ENCODE measurements around the gene BICDL1.

The BICDL1 gene

GRCh38 chr12:120101182-120101581 lies 112.1 kb downstream of the BICDL1 start:
- DNase-seq (ENCODE audit: low read depth) = no peak

- no peak for DNase-seq (ENCODE audit: low read depth)
These were observed 112.6 kb downstream of the BICDL1 start for GRCh38 chr12:120101617-120102016.

GRCh38 chr12:120102189-120103043 lies 113.4 kb downstream of the BICDL1 start:
- DNase-seq (ENCODE audit: low read depth) = no peak

DNA sequence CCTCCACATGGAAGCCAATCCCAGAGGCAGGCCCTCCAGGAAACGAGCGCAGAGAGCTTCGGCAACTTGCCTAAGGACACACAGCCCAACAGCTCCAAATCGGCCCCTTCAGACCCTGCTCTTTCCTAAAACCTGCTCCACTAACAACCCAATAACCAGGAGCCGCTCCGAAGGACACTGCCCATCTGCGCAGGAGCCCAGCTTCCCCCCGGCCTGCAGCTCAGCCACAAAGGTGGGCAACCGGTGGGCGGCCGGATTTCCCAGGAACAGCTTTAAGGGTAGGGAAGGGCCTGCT lies 114.0 kb downstream of the BICDL1 start:
- DNase-seq (ENCODE audit: low read depth) = no peak

GRCh38 chr12:120103371-120103770 lies 114.3 kb downstream of the BICDL1 start:
- no peak for DNase-seq (ENCODE audit: low read depth)

DNA sequence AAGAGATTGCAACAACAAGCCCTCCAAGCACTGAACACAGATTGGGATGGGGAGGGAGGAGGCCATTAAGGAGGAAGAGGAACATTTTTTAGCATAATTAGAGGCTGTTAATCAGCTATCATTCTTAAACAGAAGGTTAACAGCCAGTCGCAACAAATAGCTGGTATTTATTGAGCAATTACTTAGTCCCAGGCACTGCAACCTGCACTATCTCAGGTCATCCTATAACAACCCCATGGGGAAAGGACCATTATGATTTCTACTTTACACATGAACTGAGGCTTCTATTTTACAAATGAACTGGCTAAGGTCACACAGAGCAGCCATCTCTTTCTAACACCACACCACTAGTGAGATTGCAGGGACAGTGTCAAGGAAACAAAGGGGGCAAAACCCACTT lies 117.1 kb downstream of the BICDL1 start:
- DNase-seq (ENCODE audit: low read depth) = no peak

- no peak for DNase-seq (ENCODE audit: low read depth)
These were observed 120.7 kb downstream of the BICDL1 start for GRCh38 chr12:120109570-120110267.

DNA sequence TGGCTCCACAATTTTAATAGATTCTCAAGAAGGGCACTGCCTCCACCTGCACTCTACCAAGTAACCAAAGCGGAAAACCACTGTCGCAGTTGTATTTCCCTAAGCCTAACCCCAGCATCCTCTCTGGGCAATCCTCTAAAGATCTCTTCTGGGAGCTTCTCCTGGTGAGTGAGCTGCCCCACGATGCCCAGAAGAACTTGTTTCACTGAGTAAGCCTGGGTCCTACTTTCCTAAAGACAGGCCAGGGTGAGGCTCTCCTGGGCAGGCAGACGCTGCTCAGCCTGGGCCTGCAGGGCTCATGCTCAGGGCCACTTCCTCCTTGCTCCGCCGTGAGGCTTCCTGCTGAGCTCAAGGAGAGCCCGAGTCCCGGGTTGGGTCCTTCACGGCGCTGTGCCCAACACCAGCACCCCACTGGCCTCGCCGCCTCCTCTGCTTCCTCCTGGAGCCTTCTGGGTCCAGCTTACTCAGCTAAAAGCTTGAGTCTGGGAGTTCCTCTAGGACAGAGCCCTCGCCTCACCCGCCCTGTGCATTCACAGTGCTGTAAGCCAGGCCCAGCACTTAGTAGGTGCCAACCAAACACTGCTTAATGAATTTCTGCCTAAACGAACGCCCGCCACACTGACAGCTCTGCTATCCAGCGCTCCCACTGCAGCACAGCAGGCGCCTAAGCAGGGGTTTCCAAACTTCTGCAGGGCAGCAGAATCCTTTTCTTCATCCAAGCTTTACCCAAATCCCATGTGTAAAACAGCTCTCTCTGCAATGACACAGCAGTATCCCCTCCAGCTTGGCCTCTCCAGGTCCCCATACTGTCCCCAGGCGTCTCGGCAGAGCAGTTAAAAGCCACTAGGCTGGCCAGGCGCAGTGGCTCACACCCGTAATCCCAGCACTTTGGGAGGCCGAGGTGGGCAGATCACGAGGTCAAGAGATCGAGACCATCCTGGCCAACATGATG lies 121.8 kb downstream of the BICDL1 start:
- no peak for DNase-seq (ENCODE audit: low read depth)

GRCh38 chr12:120115066-120115465 lies 126.0 kb downstream of the BICDL1 start:
- DNase-seq (ENCODE audit: low read depth) = no peak

- DNase-seq (ENCODE audit: low read depth) = no peak
These were observed 126.8 kb downstream of the BICDL1 start for GRCh38 chr12:120115692-120116440.

DNA sequence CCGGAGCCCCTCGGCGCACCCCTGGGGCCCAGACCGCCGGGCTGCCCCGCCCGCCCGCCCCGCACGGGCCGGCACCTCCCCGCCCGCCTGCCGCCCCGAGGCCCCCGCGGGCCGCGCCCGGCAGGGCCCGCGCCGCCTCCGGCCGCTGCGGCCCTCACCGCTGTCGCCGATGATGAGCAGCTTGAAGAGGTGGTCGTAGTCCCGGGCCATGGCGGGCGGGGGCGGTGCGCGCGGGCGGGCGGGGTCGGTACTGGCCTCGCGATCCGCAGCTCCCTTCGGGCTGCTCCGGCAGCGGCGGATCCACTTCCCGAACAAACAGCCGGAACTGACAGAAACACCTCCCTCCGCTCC lies 127.4 kb downstream of the BICDL1 start, which contains the start of gene RAB35:
RAB35 (minus strand) TSS at position 313 of the 351 bp plus-strand sequence; CDS start at position 210, 103 bp downstream.
- no peak for DNase-seq (ENCODE audit: low read depth)

DNA sequence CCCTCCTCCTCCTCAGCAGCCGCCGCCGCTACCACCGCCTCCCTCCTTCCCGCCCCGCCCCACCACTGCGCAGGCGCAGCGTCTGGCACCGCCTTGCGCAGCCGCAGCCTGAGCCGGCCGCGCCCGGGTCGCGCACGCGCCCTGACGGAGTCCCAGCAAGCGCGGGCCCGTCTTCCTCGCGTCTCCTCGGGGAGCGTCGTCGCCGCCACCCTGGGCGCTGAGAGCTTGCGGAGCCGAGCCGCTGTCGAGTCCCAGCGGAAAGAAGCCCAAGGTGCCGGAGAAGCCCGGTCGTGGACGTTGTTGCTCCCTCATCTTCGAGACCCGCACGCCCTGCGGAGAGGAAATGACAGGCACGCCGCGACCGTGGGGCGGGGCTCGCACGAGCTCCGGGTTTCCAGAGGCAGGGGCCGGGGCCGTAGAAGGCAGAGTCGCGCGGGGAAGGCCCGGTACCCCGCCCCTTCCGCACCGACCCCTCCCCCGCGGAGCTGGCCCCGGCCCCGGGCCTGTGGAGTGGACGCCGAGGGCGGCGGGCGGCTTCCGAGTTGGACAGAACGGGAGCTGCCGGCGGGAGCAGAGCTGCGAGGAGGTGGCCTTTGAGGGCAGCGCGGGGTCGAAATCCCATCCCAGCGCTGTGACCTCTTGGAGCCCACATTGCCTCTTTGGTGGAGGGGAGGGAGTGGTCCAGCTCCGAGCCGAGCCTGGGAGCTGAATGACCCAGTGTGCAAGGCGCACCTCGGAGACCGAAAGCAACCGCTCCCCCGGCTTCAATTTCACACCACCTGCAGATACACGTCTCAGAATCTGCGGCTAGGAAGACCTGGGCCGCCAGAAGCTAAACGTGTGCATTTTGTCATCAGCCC lies 128.0 kb downstream of the BICDL1 start:
- peak; percentile 92 for DNase-seq (ENCODE audit: low read depth)

GRCh38 chr12:120117961-120118320 lies 128.9 kb downstream of the BICDL1 start:
- DNase-seq (ENCODE audit: low read depth) = no peak

DNA sequence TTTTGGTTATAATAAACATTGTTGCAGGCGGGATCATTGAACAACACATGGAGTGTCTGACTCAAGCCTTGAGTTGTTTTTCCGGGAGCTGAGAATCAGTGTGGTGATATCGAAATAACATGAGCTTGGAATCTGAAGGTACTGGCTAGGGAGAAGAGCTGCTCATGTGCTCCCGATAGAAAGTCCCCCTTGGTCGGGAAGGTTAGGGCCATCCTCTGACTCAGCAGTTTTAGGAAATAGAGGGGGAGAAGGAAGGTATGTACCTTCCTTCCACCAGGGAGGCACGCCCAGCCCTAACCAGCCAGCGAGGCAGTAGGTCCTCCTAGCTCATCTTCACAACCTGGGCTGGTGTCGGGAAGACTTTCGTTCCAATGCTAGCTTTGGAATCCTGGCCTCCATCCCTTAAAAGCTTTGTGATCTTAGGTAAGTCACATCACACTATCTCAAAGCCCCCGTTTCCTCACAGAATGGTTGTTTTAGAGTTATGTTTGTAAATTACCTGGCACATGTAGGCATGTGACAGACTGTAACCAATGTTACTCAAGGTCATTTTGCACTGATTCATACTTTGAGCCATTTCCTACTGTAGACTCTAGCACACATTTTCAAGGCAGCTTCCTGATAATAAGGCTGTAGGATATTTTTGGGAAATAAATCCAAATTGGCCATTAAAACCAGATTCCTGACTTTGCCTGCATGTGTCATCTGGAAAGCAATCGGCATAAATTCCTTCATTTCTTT lies 129.5 kb downstream of the BICDL1 start:
- peak; percentile 81 for DNase-seq (ENCODE audit: low read depth)

DNA sequence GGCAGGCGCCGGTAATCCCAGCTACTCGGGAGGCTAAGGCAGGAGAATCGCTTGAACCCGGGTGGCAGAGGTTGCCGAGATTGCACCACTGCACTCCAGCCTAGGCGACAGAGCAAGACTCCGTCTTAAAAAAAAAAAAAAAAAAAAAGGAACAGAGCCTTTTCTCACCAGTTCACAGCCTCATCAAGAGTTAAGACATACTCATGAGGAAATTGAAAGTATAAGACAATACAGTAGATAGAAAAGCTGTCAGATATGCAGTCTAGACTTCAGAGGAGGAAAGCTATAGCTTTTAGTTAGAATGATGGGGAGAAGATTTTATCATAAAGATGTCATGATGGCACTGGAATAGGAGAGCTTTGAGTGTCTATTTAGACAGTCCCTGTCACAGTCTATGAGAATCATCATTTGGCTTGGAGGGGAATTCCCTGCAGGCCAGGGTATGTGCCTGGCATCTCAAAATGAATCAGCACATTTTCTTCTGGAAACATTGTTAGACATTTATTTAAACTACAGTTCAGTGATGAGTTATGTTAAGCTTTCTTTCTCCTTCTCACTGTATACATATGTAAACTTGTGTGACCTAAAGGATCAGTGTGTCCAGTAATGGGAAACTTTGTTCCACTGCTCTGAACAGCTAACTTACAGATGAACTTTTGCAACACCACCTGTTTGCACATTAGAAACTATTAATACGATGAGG lies 130.4 kb downstream of the BICDL1 start:
- DNase-seq (ENCODE audit: low read depth) = peak; percentile 70

GRCh38 chr12:120121343-120121742 lies 132.3 kb downstream of the BICDL1 start:
- no peak for DNase-seq (ENCODE audit: low read depth)

DNA sequence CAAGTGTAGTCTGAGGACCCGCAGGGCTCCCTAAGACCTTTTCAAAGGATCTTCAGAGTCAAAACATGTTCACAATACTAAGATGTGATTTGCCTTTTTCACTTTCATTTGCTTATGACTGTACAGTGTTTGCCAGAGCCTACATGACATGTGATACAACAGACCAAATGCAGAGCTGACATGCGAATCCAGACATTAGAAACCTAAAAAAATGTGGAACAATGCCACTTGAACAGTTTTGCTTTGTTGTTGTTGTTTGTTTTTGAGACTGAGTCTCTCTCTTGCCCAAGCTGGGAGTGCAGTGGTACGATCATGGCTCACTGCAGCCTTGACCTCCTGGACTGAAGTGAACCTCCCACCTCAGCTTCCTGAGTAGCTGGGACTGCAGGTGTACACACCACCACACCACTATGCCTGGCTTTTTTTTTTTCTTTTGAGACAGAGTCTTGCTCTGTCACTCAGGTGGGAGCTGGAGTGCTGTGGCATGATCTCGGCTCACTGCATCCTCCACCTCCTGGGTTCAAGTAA lies 132.8 kb downstream of the BICDL1 start:
- no peak for DNase-seq (ENCODE audit: low read depth)

DNA sequence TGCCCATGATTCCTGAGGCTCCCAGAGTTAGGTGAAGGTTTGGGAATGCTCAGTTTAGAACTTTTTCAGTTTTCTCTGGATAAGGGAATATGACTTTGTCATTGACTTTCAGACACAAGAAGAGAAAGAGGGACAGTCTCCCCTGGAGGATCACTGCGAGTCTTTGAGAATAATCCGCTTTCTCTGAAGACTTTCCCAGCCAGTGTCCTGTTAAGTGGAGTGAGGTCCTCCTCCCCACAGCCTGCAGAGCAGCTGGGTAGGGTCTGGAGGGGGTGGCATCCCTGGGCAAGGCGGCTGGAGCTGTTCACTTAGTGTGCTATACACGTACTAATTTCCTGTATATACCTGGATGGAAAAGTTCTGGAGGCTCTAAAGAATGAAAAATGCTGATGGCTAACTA lies 136.0 kb downstream of the BICDL1 start:
- no peak for DNase-seq (ENCODE audit: low read depth)
